ENCODE results near the gene CLCN3.
"Not testable (repeated sequence)": the region's sequence is repeated elsewhere in the genome, so short reads cannot be mapped to it uniquely, and the experiment has no call there.

The CLCN3 gene

GRCh38 chr4:169617306-169617705, 3.1 kb upstream of the CLCN3 start:
- DNase-seq (ENCODE audit: low read depth in 2 of 2), result no peak

GRCh38 chr4:169618286-169618685, 2.1 kb upstream of the CLCN3 start:
- DNase-seq (ENCODE audit: low read depth in 2 of 2), result no peak

- no peak for DNase-seq (ENCODE audit: low read depth in 2 of 2)
These were observed 1.4 kb upstream of the CLCN3 start for GRCh38 chr4:169618986-169619385.

DNA sequence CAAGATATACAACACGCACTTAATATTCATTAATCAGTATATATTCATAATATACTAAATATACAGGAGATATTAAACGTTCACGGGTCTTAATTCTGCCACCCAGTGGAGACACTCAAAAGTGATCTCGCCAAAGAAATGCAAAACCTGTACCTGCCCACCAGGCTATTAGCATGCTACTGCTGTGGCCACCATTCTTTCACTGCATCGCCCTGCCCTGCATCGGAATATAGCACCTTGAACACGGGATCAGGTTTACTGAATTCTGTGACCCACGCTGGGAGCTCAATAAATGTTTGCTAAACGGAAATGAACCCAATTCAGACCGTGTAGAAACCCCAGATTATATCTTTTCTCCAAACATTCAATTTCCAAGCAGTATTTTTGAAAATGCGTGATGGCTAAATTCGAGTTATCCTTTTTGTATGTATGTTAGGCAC, 840 bp upstream of the CLCN3 start:
- DNase-seq (ENCODE audit: low read depth in 2 of 2), result no peak

DNA sequence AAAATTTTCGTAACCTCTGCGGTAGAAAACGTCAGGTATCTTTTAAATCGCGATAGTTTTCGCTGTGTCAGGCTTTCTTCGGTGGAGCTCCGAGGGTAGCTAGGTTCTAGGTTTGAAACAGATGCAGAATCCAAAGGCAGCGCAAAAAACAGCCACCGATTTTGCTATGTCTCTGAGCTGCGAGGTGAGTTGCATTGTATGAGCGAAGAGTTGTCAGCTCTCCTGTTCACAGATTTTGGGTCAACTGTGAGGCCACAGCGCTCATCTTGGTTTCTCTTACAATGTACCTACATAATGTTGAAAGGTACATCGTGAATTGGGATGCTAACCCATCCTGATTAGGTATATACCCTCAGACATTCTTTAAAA, 486 bp downstream of the CLCN3 start:
- DNase-seq (ENCODE audit: low read depth in 2 of 2), result no peak

DNA sequence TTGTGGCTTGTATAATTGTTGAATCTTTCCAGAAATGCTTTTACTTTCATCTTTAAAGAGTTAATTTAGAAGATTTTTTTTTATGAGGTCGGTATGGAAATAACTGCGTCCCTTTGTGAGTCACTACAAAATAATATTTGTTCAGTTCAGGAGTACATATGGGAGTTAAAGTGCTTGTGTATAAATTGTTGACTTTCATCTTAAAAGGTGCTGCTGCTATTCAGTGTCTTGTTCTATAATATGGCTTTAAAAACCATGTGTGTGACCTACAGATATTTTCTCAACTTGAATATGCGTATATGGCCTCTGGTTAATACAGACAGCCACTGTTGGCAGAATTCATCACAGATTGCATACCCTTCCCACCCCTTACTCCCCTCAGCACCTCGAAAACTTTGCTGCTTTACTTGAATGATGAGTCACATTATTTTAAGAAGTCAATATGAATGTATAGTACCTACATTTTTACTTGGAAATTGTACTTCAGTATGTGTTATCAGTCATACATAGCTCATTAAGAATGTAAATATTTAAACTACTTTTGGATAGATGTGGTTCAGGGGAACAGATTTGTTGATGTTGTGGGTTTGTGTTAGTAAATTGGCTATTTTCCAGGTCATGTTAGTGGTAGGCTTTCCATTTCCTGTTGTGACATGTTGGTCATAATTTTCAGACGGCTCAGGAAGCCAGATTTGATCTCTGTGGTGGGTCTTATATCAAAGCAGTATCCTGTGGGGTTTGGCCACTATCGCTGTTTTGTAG, 1.5 kb downstream of the CLCN3 start:
- DNase-seq (ENCODE audit: low read depth in 2 of 2), result no peak

DNA sequence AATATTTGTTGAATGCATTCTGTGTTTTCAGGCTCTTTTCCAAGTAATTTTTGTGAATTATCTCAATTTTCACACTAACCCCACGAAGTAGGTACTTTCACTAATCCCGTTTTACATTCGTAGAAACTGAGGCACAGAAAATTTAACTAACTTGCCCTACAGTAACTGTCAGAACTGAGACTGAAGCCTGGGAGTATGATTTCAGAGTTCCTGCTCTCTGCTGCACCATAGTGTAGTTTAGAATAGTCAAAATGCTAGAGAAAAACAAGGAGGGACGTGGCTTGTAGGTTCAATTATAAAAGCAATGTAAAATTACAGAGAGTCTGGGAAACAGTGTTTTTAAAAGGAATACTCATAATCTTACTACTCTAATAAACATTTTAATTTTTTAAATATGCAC, 2.2 kb downstream of the CLCN3 start:
- DNase-seq (ENCODE audit: low read depth in 2 of 2), result no peak

GRCh38 chr4:169624012-169624411, 3.6 kb downstream of the CLCN3 start:
- DNase-seq (ENCODE audit: low read depth in 2 of 2), result not testable (repeated sequence)

GRCh38 chr4:169625886-169626285, 5.5 kb downstream of the CLCN3 start:
- no peak for DNase-seq (ENCODE audit: low read depth in 2 of 2)

- DNase-seq (ENCODE audit: low read depth in 2 of 2), result no peak
These were observed 6.2 kb downstream of the CLCN3 start for GRCh38 chr4:169626331-169627282.

GRCh38 chr4:169627307-169627706, 6.9 kb downstream of the CLCN3 start:
- no peak for DNase-seq (ENCODE audit: low read depth in 2 of 2)

DNA sequence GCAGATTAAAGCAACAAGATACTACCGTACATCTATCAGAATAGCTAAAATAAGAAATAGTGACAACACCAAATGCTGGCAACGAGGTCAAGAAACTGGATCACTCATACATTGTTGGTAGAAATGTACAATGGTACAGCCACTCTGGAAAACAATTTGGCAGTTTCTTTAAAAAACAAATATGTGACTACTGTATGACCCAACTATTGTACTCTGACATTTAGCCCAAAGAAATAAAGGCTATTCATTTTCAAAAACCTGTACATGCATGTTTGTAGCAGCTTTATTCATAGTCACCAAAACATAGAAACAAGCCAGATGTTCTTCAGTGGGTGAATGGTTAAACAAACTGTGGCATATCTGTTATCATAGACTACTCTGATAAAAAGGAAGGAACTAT, 8.2 kb downstream of the CLCN3 start:
- DNase-seq (ENCODE audit: low read depth in 2 of 2), result no peak

DNA sequence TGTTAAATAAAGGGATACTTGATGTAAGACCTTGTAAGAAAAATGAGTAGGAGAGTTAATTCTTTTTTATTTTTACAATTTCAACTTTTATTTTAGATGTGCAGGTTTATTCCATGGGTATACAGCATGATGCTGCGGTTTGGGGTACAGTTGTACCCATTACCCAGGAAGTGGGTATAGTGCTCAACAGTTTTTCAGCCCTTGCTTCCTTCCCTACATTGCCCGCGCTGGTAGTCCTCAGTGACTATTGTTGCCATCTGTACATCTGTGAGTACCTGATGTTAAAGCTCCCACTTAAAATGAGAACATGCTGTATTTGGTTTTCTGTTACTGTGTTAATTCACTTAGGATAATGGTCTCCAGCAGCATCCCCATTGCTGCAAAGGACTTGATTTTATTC, 9.7 kb downstream of the CLCN3 start:
- DNase-seq (ENCODE audit: low read depth in 2 of 2), result no peak

- no peak for DNase-seq (ENCODE audit: low read depth in 2 of 2)
These were observed 12.5 kb downstream of the CLCN3 start for GRCh38 chr4:169632896-169633295.

- DNase-seq (ENCODE audit: low read depth in 2 of 2), result no peak
These were observed 14.6 kb downstream of the CLCN3 start for GRCh38 chr4:169634975-169635374.

DNA sequence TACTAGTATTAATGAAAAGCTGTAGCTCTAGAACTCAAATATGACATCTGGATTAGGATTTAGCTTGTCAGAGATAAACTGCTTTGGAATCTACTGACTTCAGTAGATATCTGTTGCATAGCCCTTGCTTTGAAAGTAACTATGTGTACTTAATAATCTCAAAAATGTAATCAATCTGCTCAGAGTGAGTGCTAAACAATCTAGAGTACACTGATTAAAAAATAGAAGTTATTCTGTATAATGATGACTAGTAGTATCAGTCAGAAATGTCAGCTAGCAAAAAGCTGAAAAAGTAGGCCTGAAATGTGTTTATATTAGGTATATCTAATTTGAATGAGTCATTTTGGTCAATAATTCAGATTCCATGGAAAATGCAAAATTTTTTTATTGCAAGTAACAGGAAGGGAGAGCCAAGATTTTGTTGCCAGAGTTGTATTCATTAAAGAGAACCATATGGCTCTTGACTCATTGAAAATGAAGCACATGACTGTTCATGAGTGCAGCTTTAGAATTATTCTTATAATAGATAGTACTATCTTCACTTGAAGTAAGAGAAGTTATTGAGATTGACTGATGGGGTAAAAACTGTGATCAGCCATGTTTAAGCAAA, 20.0 kb downstream of the CLCN3 start:
- no peak for DNase-seq (ENCODE audit: low read depth in 2 of 2)

DNA sequence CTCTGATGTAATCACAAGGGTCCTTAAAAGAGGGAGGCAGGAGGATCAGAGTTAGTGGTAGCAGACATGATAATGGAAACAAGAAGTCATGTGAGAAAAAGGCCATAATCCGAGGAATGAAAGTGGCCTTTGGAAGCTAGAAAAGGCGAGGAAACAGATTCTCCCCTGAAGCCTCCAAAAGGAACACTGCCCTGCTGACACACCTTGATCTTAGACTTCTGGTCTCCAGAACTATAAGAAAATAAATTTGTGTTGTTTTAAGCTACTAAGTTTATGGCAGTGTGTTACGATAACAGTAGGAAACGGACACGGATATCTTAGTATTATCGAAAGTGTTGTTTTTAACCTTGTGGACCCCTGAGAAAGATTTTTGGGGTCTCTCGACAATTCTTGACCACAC, 24.4 kb downstream of the CLCN3 start:
- DNase-seq (ENCODE audit: low read depth in 2 of 2), result no peak

DNA sequence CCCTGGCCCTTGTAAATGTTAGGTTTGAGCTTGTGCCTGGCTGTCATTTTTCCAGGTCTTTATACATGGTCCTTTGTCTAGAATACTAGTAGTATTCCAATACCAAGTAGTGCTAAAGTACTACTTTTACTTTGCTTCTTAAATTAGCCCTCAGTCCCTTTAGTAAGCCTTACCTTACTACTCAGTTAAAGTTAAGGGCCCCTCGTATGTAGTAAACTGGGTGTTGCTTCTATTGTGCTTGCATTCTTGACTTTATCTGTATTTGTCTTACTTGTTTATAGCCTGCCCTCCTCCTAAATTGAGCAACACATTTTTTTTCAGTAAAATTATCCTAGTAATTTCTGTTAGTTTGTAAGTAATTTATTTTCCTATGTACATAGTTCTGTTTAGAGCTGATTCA, 25.2 kb downstream of the CLCN3 start:
- DNase-seq (ENCODE audit: low read depth in 2 of 2), result no peak

DNA sequence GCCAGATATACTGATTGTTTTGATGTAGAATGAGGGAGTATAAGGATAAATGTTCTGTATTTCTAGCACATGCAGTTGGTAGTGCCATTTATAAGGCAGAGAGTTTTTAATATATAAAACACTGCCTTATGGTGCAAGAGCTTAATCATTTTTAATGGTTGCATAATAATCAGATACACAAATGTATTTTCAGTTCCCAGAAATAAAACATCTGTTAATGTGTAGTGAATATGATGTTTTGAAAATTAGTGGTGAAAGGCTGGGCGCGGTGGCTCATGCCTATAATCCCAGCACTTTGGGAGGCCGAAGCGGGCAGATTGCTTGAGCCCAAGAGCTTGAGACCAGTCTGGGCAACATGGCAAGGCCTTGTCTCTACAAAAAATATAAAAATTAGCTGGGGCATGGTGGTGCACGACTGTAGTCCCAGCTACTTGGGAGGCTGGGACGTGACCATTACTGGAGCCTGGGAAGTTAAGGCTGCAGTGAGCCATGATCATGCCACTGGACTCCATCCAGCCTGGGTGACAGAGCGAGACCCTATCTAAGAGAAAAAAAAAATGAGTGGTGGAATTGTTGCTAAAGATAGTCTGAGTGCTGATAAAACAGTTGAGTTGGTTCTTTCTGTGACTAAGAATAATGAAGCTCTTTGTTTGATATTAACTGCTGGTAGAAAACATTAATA, 29.3 kb downstream of the CLCN3 start:
- no peak for DNase-seq (ENCODE audit: low read depth in 2 of 2)

- DNase-seq (ENCODE audit: low read depth in 2 of 2), result no peak
These were observed 30.0 kb downstream of the CLCN3 start for GRCh38 chr4:169650227-169650936.

GRCh38 chr4:169652535-169652934, 32.2 kb downstream of the CLCN3 start:
- DNase-seq (ENCODE audit: low read depth in 2 of 2), result no peak

Measured in stimulated activated CD8-positive, alpha-beta memory T cell treated with anti-CD3 and anti-CD28 coated beads, Interleukin-2, amount 100 ng/mL, for 48 hours (primary cell).